Esophagus muscularis mucosa (tissue), 4 donors: ENCODE measurements around the gene PTPRE.

ENCODE experiments used
- EP300 ChIP-seq: sonication (generic); formaldehyde crosslinking; IDR thresholded peaks from one replicate; pipeline ENCODE4 v1.6.1; 2017; ENCODE audit warnings: antibody characterized with exemption
- POLR2A ChIP-seq: fragments of 450-650 bp; IDR thresholded peaks from one replicate; pipeline ENCODE4 v1.6.1; 2017; ENCODE audit warnings: antibody characterized with exemption, moderate library complexity, mild to moderate bottlenecking, low read depth
- TF ChIP-seq, protein P1 (sequence below), 3 experiments: fragments of 200-600 bp in 2 of 3; fragments of 450-650 bp in 1 of 3; sonication (generic) in 2 of 3; IDR thresholded peaks; one replicate each; pipeline ENCODE4 v1.5.1; 2017 to 2019; ENCODE audit warnings: antibody characterized with exemption in 3 of 3, mild to moderate bottlenecking in 2 of 3, moderate library complexity in 1 of 3

DNA sequence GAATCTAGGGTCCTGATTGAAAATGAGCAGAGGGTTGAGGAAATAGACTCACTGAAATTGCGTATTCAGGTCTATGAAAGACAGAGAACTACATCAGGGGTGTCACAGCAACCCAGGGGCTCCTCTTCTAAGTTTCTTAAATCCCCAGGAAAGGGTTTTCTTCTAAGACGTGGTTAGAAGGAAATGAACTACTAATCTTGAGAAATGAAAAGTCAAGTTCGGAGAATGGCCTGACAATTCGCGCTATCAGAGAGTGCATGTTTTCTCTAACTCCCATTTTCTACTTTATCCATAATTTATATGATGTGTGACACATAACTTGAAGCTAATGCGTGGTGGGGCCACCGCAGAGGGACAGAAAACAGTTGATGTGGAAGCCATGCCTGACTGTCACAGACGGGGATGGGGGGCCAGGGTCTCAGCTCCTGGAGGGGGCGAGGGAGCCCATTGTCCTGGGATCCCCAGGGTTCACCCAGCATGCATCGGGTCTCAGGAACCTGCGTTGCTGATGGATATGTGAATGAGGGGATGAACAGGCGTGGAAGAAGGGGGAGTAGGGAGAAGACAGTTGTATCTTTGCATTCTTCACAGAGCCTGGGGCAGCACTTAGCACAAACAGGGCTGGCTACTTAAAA lies 86.3 kb downstream of the PTPRE start:
- TF ChIP-seq, protein P1, sequence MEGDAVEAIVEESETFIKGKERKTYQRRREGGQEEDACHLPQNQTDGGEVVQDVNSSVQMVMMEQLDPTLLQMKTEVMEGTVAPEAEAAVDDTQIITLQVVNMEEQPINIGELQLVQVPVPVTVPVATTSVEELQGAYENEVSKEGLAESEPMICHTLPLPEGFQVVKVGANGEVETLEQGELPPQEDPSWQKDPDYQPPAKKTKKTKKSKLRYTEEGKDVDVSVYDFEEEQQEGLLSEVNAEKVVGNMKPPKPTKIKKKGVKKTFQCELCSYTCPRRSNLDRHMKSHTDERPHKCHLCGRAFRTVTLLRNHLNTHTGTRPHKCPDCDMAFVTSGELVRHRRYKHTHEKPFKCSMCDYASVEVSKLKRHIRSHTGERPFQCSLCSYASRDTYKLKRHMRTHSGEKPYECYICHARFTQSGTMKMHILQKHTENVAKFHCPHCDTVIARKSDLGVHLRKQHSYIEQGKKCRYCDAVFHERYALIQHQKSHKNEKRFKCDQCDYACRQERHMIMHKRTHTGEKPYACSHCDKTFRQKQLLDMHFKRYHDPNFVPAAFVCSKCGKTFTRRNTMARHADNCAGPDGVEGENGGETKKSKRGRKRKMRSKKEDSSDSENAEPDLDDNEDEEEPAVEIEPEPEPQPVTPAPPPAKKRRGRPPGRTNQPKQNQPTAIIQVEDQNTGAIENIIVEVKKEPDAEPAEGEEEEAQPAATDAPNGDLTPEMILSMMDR (IDR thresholded peaks at IDR 0.05): no peak
- TF ChIP-seq EP300: no peak
- TF ChIP-seq POLR2A: no peak
